Trophoblast cell (in vitro differentiated cells and primary cell): Measurements from ENCODE around the gene S100A8.

ENCODE experiments used
- DNase-seq, 2 donors: peaks; one replicate each; pipeline ENCODE4 v3.0.0-alpha.2; 2016
- H2AFZ ChIP-seq: 2 replicates; pipeline ENCODE4 v1.6.1; 2013; ENCODE audit warnings: low read length, moderate library complexity, mild to moderate bottlenecking; ENCODE audit not compliant: insufficient read depth, poor library complexity
- H2AK5ac ChIP-seq: 2 replicates; pipeline ENCODE4 v1.6.1; 2013; ENCODE audit warnings: mild to moderate bottlenecking, low read length
- H2BK120ac ChIP-seq: 2 replicates; pipeline ENCODE4 v1.6.1; 2013; ENCODE audit warnings: low read length, mild to moderate bottlenecking, moderate library complexity; ENCODE audit not compliant: insufficient read depth, poor library complexity
- H2BK12ac ChIP-seq: 2 replicates; pipeline ENCODE4 v1.6.1; 2013; ENCODE audit warnings: mild to moderate bottlenecking, low read length, moderate library complexity
- H2BK5ac ChIP-seq: 2 replicates; pipeline ENCODE4 v1.6.1; 2013; ENCODE audit warnings: low read length, low read depth, moderate library complexity, mild to moderate bottlenecking; ENCODE audit not compliant: poor library complexity
- H3K14ac ChIP-seq: 2 replicates; pipeline ENCODE4 v1.6.1; 2013; ENCODE audit warnings: mild to moderate bottlenecking, low read length
- H3K18ac ChIP-seq: 2 replicates; pipeline ENCODE4 v1.6.1; 2013; ENCODE audit warnings: mild to moderate bottlenecking, low read length
- H3K23ac ChIP-seq: 2 replicates; pipeline ENCODE4 v1.6.1; 2013; ENCODE audit warnings: low read length
- H3K27ac ChIP-seq: 2 replicates; pipeline ENCODE4 v1.5.1; 2013; ENCODE audit warnings: low read depth, mild to moderate bottlenecking, inconsistent platforms, low read length, moderate library complexity
- H3K27me3 ChIP-seq: 2 replicates; pipeline ENCODE4 v1.6.1; 2013; ENCODE audit warnings: inconsistent platforms, mild to moderate bottlenecking, low read length, moderate library complexity; ENCODE audit not compliant: insufficient read depth
- H3K36me3 ChIP-seq, 2 experiments: 1 replicate in 1 of 2; 2 replicates in 1 of 2; pipeline ENCODE4 v1.6.1; 2013; ENCODE audit warnings: low read length in 2 of 2, mild to moderate bottlenecking in 2 of 2, moderate library complexity in 1 of 2; ENCODE audit not compliant: insufficient read depth in 2 of 2, control insufficient read depth in 1 of 2
- H3K4ac ChIP-seq: 2 replicates; pipeline ENCODE4 v1.6.1; 2013; ENCODE audit warnings: low read depth, mild to moderate bottlenecking, low read length, moderate library complexity
- H3K4me1 ChIP-seq, 2 experiments: 1 replicate in 1 of 2; 2 replicates in 1 of 2; pipeline ENCODE4 v1.6.1; 2013; ENCODE audit warnings: low read length in 2 of 2, mild to moderate bottlenecking in 2 of 2, moderate library complexity in 1 of 2; ENCODE audit not compliant: insufficient read depth in 2 of 2, control insufficient read depth in 1 of 2
- H3K4me2 ChIP-seq: 2 replicates; pipeline ENCODE4 v1.6.1; 2013; ENCODE audit warnings: inconsistent platforms, mild to moderate bottlenecking, low read length, moderate library complexity
- H3K4me3 ChIP-seq: 2 replicates; pipeline ENCODE4 v1.5.1; 2013; ENCODE audit warnings: mild to moderate bottlenecking, low read depth, low read length, inconsistent platforms
- H3K79me1 ChIP-seq: one replicate; pipeline ENCODE4 v1.6.1; 2013; ENCODE audit warnings: low read length
- H3K79me2 ChIP-seq: 2 replicates; pipeline ENCODE4 v1.6.1; 2013; ENCODE audit warnings: low read length, mild to moderate bottlenecking; ENCODE audit not compliant: control insufficient read depth, insufficient read depth, poor library complexity
- H3K9ac ChIP-seq: 2 replicates; pipeline ENCODE4 v1.6.1; 2013; ENCODE audit warnings: mild to moderate bottlenecking, low read length
- H3K9me3 ChIP-seq: 2 replicates; pipeline ENCODE4 v1.6.1; 2013; ENCODE audit warnings: low read depth, mild to moderate bottlenecking, control low read depth, inconsistent platforms, low read length; ENCODE audit not compliant: insufficient read depth
- H4K12ac ChIP-seq: 2 replicates; pipeline ENCODE4 v1.6.1; 2013; ENCODE audit warnings: low read depth, mild to moderate bottlenecking, low read length, moderate library complexity
- H4K8ac ChIP-seq: 2 replicates; pipeline ENCODE4 v1.6.1; 2013; ENCODE audit warnings: low read depth, mild to moderate bottlenecking, low read length, moderate library complexity
- H4K91ac ChIP-seq: one replicate; pipeline ENCODE4 v1.6.1; 2013; ENCODE audit warnings: low read depth, mild to moderate bottlenecking, low read length, moderate library complexity
- WGBS: extraction: QIAGEN DNeasy Blood & Tissue Kit; methylation state at CpG from one replicate; pipeline ENCODE4 v1.1.7; 2013; ENCODE audit warnings: missing lambda C conversion rate; ENCODE audit not compliant: insufficient read length, insufficient coverage; ENCODE audit errors: extremely low coverage; 5-methylcytosine and 5-hydroxymethylcytosine counted together

The S100A8 gene

GRCh38 chr1:153362187-153362775 is 28.6 kb downstream of the S100A8 start:
- Histone ChIP-seq H3K27me3 (no peaks in the 10 kb centered on the region), H3K36me3 (no peaks in the 10 kb centered on the region), H2BK5ac (no peak overlapping the region), H2AK5ac (no peak overlapping the region), H2BK12ac (no peak overlapping the region), H3K18ac (no peak overlapping the region), H3K27ac (no peak overlapping the region), H3K9ac (no peak overlapping the region), H3K14ac (no peak overlapping the region), H4K91ac (no peak overlapping the region), H3K4me2 (no peak overlapping the region), H3K79me2 (no peaks in the 10 kb centered on the region), H2AFZ (no peak overlapping the region), H4K8ac (no peak overlapping the region), H3K23ac (no peak overlapping the region), H3K4me3 (no peak overlapping the region), H4K12ac (no peak overlapping the region), H3K9me3 (no peaks in the 10 kb centered on the region), H3K4me1 (peaks cover 24% of the 10 kb centered on the region in 2 experiments), H3K79me1 (peaks cover 1% of the 10 kb centered on the region), H2BK120ac (no peak overlapping the region), H3K4ac (no peak overlapping the region)
- no peak for DNase-seq
- no CpG with 5 or more reads among the region's 3 CpGs for WGBS

- no peak overlapping the region for H4K12ac ChIP-seq
- H3K79me2 ChIP-seq = no peaks in the 10 kb centered on the region
- no peak overlapping the region for H2AK5ac ChIP-seq
- H2AFZ ChIP-seq = no peak overlapping the region
- peaks cover 1% of the 10 kb centered on the region for H3K79me1 ChIP-seq
- no CpG with 5 or more reads among the region's 4 CpGs for WGBS
- H2BK12ac ChIP-seq = no peak overlapping the region
- no peaks in the 10 kb centered on the region for H3K27me3 ChIP-seq
- DNase-seq = no peak
- no peak overlapping the region for H3K4me3 ChIP-seq
- H3K9me3 ChIP-seq = no peaks in the 10 kb centered on the region
- H3K14ac ChIP-seq = no peak overlapping the region
- H2BK120ac ChIP-seq = no peak overlapping the region
- H3K36me3 ChIP-seq = no peaks in the 10 kb centered on the region
- no peak overlapping the region for H4K91ac ChIP-seq
- H3K23ac ChIP-seq = no peak overlapping the region
- H3K4ac ChIP-seq = no peak overlapping the region
- no peak overlapping the region for H4K8ac ChIP-seq
- H3K4me1 ChIP-seq = peaks cover 26 to 30% of the 10 kb centered on the region in 2 experiments
- no peak overlapping the region for H3K4me2 ChIP-seq
- no peak overlapping the region for H3K27ac ChIP-seq
- H3K18ac ChIP-seq = no peak overlapping the region
- no peak overlapping the region for H2BK5ac ChIP-seq
- H3K9ac ChIP-seq = no peak overlapping the region
Observed at GRCh38 chr1:153361480-153362109, 29.3 kb downstream of the S100A8 start.

- H3K36me3 ChIP-seq = no peaks in the 10 kb centered on the region
- H3K9me3 ChIP-seq = no peaks in the 10 kb centered on the region
- WGBS = no CpG with 5 or more reads among the region's 11 CpGs
- H3K27ac ChIP-seq = no peak overlapping the region
- H3K79me2 ChIP-seq = no peaks in the 10 kb centered on the region
- no peak overlapping the region for H4K8ac ChIP-seq
- H3K79me1 ChIP-seq = peaks cover 1% of the 10 kb centered on the region
- no peak overlapping the region for H3K14ac ChIP-seq
- no peak overlapping the region for H3K23ac ChIP-seq
- no peak overlapping the region for H3K9ac ChIP-seq
- no peak overlapping the region for H2AK5ac ChIP-seq
- H2BK120ac ChIP-seq = no peak overlapping the region
- no peak overlapping the region for H2BK12ac ChIP-seq
- H3K18ac ChIP-seq = no peak overlapping the region
- H2AFZ ChIP-seq = no peak overlapping the region
- no peak overlapping the region for H3K4me2 ChIP-seq
- no peak for DNase-seq
- H3K4me1 ChIP-seq = peaks cover 26 to 30% of the 10 kb centered on the region in 2 experiments
- H2BK5ac ChIP-seq = no peak overlapping the region
- H3K4ac ChIP-seq = no peak overlapping the region
- no peak overlapping the region for H4K91ac ChIP-seq
- H3K27me3 ChIP-seq = no peaks in the 10 kb centered on the region
- H4K12ac ChIP-seq = no peak overlapping the region
- no peak overlapping the region for H3K4me3 ChIP-seq
Observed at GRCh38 chr1:153360592-153361479, 30.0 kb downstream of the S100A8 start.

GRCh38 chr1:153360190-153360589 is 30.7 kb downstream of the S100A8 start:
- Histone ChIP-seq H3K23ac (no peak overlapping the region), H3K4me3 (no peak overlapping the region), H3K9me3 (no peaks in the 10 kb centered on the region), H3K9ac (no peak overlapping the region), H3K4ac (no peak overlapping the region), H2BK120ac (no peak overlapping the region), H3K79me1 (no peaks in the 10 kb centered on the region), H2AFZ (no peak overlapping the region), H3K4me1 (peaks cover 20 to 24% of the 10 kb centered on the region in 2 experiments), H2BK5ac (no peak overlapping the region), H4K8ac (no peak overlapping the region), H2AK5ac (no peak overlapping the region), H4K91ac (no peak overlapping the region), H3K36me3 (no peaks in the 10 kb centered on the region), H3K27me3 (no peaks in the 10 kb centered on the region), H3K14ac (no peak overlapping the region), H3K79me2 (no peaks in the 10 kb centered on the region), H2BK12ac (no peak overlapping the region), H4K12ac (no peak overlapping the region), H3K27ac (no peak overlapping the region), H3K4me2 (no peak overlapping the region), H3K18ac (no peak overlapping the region)
- no peak for DNase-seq
- WGBS = no CpG with 5 or more reads among the region's 2 CpGs
